D341Med (cell line): ENCODE results near the gene MAP7.
A peak's percentile ranks its signal among the peaks of the same experiment; 100 is the strongest.
"Not testable (repeated sequence)": the region's sequence is repeated elsewhere in the genome, so short reads cannot be mapped to it uniquely, and the experiment has no call there.

Experiments
- DNase-seq: peaks from one replicate; pipeline ENCODE4 v3.0.0; 2012; ENCODE audit warnings: low spot score

The MAP7 gene

GRCh38 chr6:136550330-136551071, at the start of gene MAP7:
Gene MAP7, minus strand, starts transcription at chr6:136550422. Its CDS starts 14 bp downstream, at chr6:136550408.
- peak; percentile 80 for DNase-seq

GRCh38 chr6:136599329-136600011, 49.2 kb upstream of the MAP7 start:
- no peak for DNase-seq

- no peak for DNase-seq
Observed at GRCh38 chr6:136598048-136598447, 47.8 kb upstream of the MAP7 start.

GRCh38 chr6:136594671-136595070, 44.4 kb upstream of the MAP7 start:
- DNase-seq = no peak

GRCh38 chr6:136593748-136594490, 43.7 kb upstream of the MAP7 start:
- no peak for DNase-seq

- no peak for DNase-seq
Observed at GRCh38 chr6:136592930-136593673, 42.9 kb upstream of the MAP7 start.

- DNase-seq = no peak
Observed at GRCh38 chr6:136591617-136592016, 41.4 kb upstream of the MAP7 start.

- not testable (repeated sequence) for DNase-seq
Observed at GRCh38 chr6:136590846-136591245, 40.6 kb upstream of the MAP7 start.

GRCh38 chr6:136587527-136587926, 37.3 kb upstream of the MAP7 start:
- no peak for DNase-seq

GRCh38 chr6:136586295-136586694, 36.1 kb upstream of the MAP7 start:
- no peak for DNase-seq

- DNase-seq = not testable (repeated sequence)
Observed at GRCh38 chr6:136585523-136585922, 35.3 kb upstream of the MAP7 start.

- not testable (repeated sequence) for DNase-seq
Observed at GRCh38 chr6:136584290-136584689, 34.1 kb upstream of the MAP7 start.

GRCh38 chr6:136582711-136583471, 32.7 kb upstream of the MAP7 start:
- DNase-seq = no peak

- DNase-seq = no peak
Observed at GRCh38 chr6:136579800-136580199, 29.6 kb upstream of the MAP7 start.

- no peak for DNase-seq
Observed at GRCh38 chr6:136576821-136577220, 26.6 kb upstream of the MAP7 start.

GRCh38 chr6:136571496-136571895, 21.3 kb upstream of the MAP7 start:
- DNase-seq = no peak

GRCh38 chr6:136571065-136571464, 20.8 kb upstream of the MAP7 start:
- no peak for DNase-seq

GRCh38 chr6:136568129-136568528, 17.9 kb upstream of the MAP7 start:
- no peak for DNase-seq

GRCh38 chr6:136567688-136568087, 17.5 kb upstream of the MAP7 start:
- DNase-seq = no peak

- no peak for DNase-seq
Observed at GRCh38 chr6:136566851-136567250, 16.6 kb upstream of the MAP7 start.

GRCh38 chr6:136566007-136566487, 15.8 kb upstream of the MAP7 start:
- no peak for DNase-seq
